H1 (cell line): ENCODE measurements around the gene LRRC3B. TPM values are rescaled to one million over a fixed set of nuclear protein-coding genes. Genes with fewer than 3 reads are reported as not detected.

Experiments
- CTCF ChIA-PET: fragments of 300-600 bp; sonication (Branson Sonifier 250); formaldehyde crosslinking; loops from one replicate; lab custom pipeline; 2021; ENCODE audit not compliant: partially characterized antibody; lab: Charles Lee
- POLR2A ChIA-PET: fragments of 300-600 bp; sonication (Branson Sonifier 250); formaldehyde crosslinking; loops from one replicate; lab custom pipeline; 2021; ENCODE audit warnings: inconsistent platforms; ENCODE audit not compliant: partially characterized antibody; lab: Charles Lee
- DNase-seq, 2 experiments: peaks; one replicate each; pipeline versions ENCODE4 v3.0.0 to v3.0.0-alpha.2; 2010 to 2022; ENCODE audit warnings: low spot score in 2 of 2, low read depth in 1 of 2, mixed read lengths in 1 of 2
- FAIRE-seq: peaks from 2 replicates; lab custom pipeline; 2011; peaks lifted over from hg19 to GRCh38; lab: Jason Lieb, UNC
- H2AFZ ChIP-seq: 2 replicates; pipeline ENCODE4 v1.8.1; 2012; ENCODE audit warnings: low read length, inconsistent platforms
- H2AK5ac ChIP-seq: 2 replicates; pipeline ENCODE4 v1.6.1; 2013; ENCODE audit warnings: low read depth, low read length
- H2BK120ac ChIP-seq: replicated peaks from 2 replicates; pipeline ENCODE3; 2013; ENCODE audit warnings: low read depth, low read length, inconsistent platforms
- H2BK12ac ChIP-seq: 2 replicates; pipeline ENCODE4 v1.6.1; 2013; ENCODE audit warnings: low read depth, low read length
- H2BK15ac ChIP-seq: 2 replicates; pipeline ENCODE4 v1.6.1; 2013; ENCODE audit warnings: low read length
- H2BK20ac ChIP-seq: 2 replicates; pipeline ENCODE4 v1.6.1; 2013; ENCODE audit warnings: low read length
- H2BK5ac ChIP-seq: 2 replicates; pipeline ENCODE4 v1.6.1; 2013; ENCODE audit warnings: low read depth, low read length
- H3K14ac ChIP-seq: 2 replicates; pipeline ENCODE4 v1.6.1; 2013; ENCODE audit warnings: inconsistent platforms; ENCODE audit not compliant: insufficient read length
- H3K18ac ChIP-seq: 2 replicates; pipeline ENCODE4 v1.6.1; 2013; ENCODE audit warnings: low read length; ENCODE audit errors: extremely low read depth
- H3K23ac ChIP-seq: 2 replicates; pipeline ENCODE4 v1.6.1; 2013; ENCODE audit warnings: inconsistent platforms; ENCODE audit not compliant: insufficient read length
- H3K23me2 ChIP-seq: 2 replicates; pipeline ENCODE4 v1.6.1; 2013; ENCODE audit warnings: low read depth, low read length
- H3K27ac ChIP-seq: 2 replicates; pipeline ENCODE4 v1.6.1; 2011; ENCODE audit warnings: low read depth, low read length, inconsistent platforms
- H3K27me3 ChIP-seq, 4 experiments: replicated peaks in 1 of 4; 1 replicate in 1 of 4; 2 replicates in 3 of 4; pipeline versions ENCODE4 v1.6.1 to v1.8.1; 2011 to 2013; ENCODE audit warnings: low read length in 3 of 4, mild to moderate bottlenecking in 3 of 4, inconsistent platforms in 2 of 4, mixed read lengths in 2 of 4, moderate library complexity in 1 of 4; ENCODE audit not compliant: control insufficient read depth in 3 of 4, insufficient read depth in 3 of 4; ENCODE audit errors: extremely low read depth in 1 of 4
- H3K36me3 ChIP-seq, 4 experiments: 2 replicates each; pipeline versions ENCODE4 v1.6.1 to v1.8.1; 2011 to 2013; ENCODE audit warnings: mild to moderate bottlenecking in 4 of 4, low read length in 3 of 4, moderate library complexity in 2 of 4, control low read depth in 1 of 4, inconsistent platforms in 1 of 4; ENCODE audit not compliant: insufficient read depth in 4 of 4, control insufficient read depth in 2 of 4
- H3K4ac ChIP-seq: replicated peaks from 2 replicates; pipeline ENCODE3; 2013; ENCODE audit warnings: low read length, low read depth, mixed read lengths, inconsistent platforms; ENCODE audit not compliant: insufficient read length
- H3K4me1 ChIP-seq, 4 experiments: replicated peaks in 1 of 4; 1 replicate in 1 of 4; 2 replicates in 3 of 4; pipeline versions ENCODE4 v1.6.1 to v1.8.1; 2011 to 2013; ENCODE audit warnings: low read length in 3 of 4, inconsistent platforms in 2 of 4, mixed read lengths in 1 of 4; ENCODE audit not compliant: insufficient read depth in 4 of 4, control insufficient read depth in 3 of 4
- H3K4me2 ChIP-seq, 2 experiments: 2 replicates each; pipeline versions ENCODE4 v1.6.1 to v1.8.1; 2011 to 2013; ENCODE audit warnings: low read depth in 2 of 2, low read length in 2 of 2, control low read depth in 1 of 2, inconsistent platforms in 1 of 2, mild to moderate bottlenecking in 1 of 2; ENCODE audit not compliant: insufficient read depth in 1 of 2
- H3K4me3 ChIP-seq, 4 experiments: fragments of 200-600, 300-600 bp in 1 of 4; sonication (generic), shearing (Covaris generic), sonication (Bioruptor Twin) in 1 of 4; 2 replicates each; pipeline versions ENCODE4 v1.5.1 to v1.8.1; 2011 to 2016; ENCODE audit warnings: low read length in 4 of 4, low read depth in 3 of 4, control low read depth in 2 of 4, inconsistent platforms in 2 of 4, mild to moderate bottlenecking in 2 of 4, mixed read lengths in 1 of 4, moderate library complexity in 1 of 4; ENCODE audit not compliant: insufficient read depth in 2 of 4; ENCODE audit errors: extremely low read depth in 1 of 4
- H3K56ac ChIP-seq: replicated peaks from 2 replicates; pipeline ENCODE3; 2013; ENCODE audit warnings: low read depth, mild to moderate bottlenecking, mixed read lengths, low read length, inconsistent platforms; ENCODE audit not compliant: insufficient read length
- H3K79me1 ChIP-seq: 2 replicates; pipeline ENCODE4 v1.6.1; 2013; ENCODE audit warnings: low read depth, low read length, control low read depth
- H3K79me2 ChIP-seq, 2 experiments: 2 replicates each; pipeline versions ENCODE4 v1.6.1 to v1.8.1; 2012 to 2013; ENCODE audit warnings: low read length in 2 of 2, mild to moderate bottlenecking in 2 of 2, inconsistent platforms in 1 of 2; ENCODE audit not compliant: insufficient read depth in 2 of 2, control insufficient read depth in 1 of 2
- H3K9ac ChIP-seq, 4 experiments: replicated peaks in 1 of 4; 1 replicate in 1 of 4; 2 replicates in 3 of 4; pipeline versions ENCODE4 v1.6.1 to v1.8.1; 2011 to 2013; ENCODE audit warnings: low read depth in 3 of 4, low read length in 3 of 4, control low read depth in 2 of 4, mild to moderate bottlenecking in 2 of 4, moderate library complexity in 2 of 4, inconsistent platforms in 1 of 4; ENCODE audit errors: extremely low read depth in 1 of 4
- H3K9me3 ChIP-seq, 2 experiments: 2 replicates each; pipeline versions ENCODE4 v1.6.1 to v1.8.1; 2012 to 2013; ENCODE audit warnings: mild to moderate bottlenecking in 2 of 2, moderate library complexity in 2 of 2, control low read depth in 1 of 2, inconsistent platforms in 1 of 2, low read depth in 1 of 2, low read length in 1 of 2, mixed read lengths in 1 of 2; ENCODE audit not compliant: insufficient read depth in 2 of 2
- H4K20me1 ChIP-seq, 2 experiments: replicated peaks in 1 of 2; 2 replicates each; pipeline versions ENCODE3 to v1.8.1; 2011 to 2013; ENCODE audit warnings: inconsistent platforms in 2 of 2, low read length in 2 of 2, mild to moderate bottlenecking in 1 of 2; ENCODE audit not compliant: insufficient read depth in 2 of 2, control insufficient read depth in 1 of 2
- H4K5ac ChIP-seq: 2 replicates; pipeline ENCODE4 v1.6.1; 2013; ENCODE audit warnings: low read length, low read depth, mixed read lengths, inconsistent platforms; ENCODE audit not compliant: insufficient read length
- H4K8ac ChIP-seq: 2 replicates; pipeline ENCODE4 v1.8.0; 2013; ENCODE audit warnings: mild to moderate bottlenecking, moderate library complexity, low read length, inconsistent platforms; ENCODE audit not compliant: insufficient read depth; ENCODE audit errors: extremely low read depth
- H4K91ac ChIP-seq: replicated peaks from 2 replicates; pipeline ENCODE3; 2013; ENCODE audit warnings: low read length, mixed read lengths, inconsistent platforms; ENCODE audit not compliant: insufficient read length
- BRCA1 ChIP-seq: IDR thresholded peaks from 2 replicates; pipeline ENCODE4 v1.6.1; 2012; ENCODE audit warnings: low read depth, low read length, improper control_type of control experiment
- CTBP2 ChIP-seq: IDR thresholded peaks from 2 replicates; pipeline ENCODE4 v1.7.0; 2011; ENCODE audit warnings: borderline replicate concordance, mild to moderate bottlenecking, moderate library complexity, mixed read lengths, low read length; ENCODE audit not compliant: insufficient read depth, insufficient read length
- FOSL1 ChIP-seq: IDR thresholded peaks from 2 replicates; pipeline ENCODE4 v1.6.1; 2011; ENCODE audit warnings: mild to moderate bottlenecking, low read depth, low read length, moderate library complexity; ENCODE audit not compliant: insufficient read depth
- GABPA ChIP-seq: IDR thresholded peaks from 2 replicates; pipeline ENCODE4 v1.6.1; 2011; ENCODE audit warnings: mild to moderate bottlenecking, low read length, moderate library complexity, borderline replicate concordance; ENCODE audit not compliant: insufficient read depth
- KDM1A ChIP-seq: fragments of 200-600, 300-600 bp; sonication (generic); IDR thresholded peaks from 2 replicates; pipeline ENCODE4 v1.7.1; 2016; ENCODE audit warnings: mild to moderate bottlenecking, low read length, borderline replicate concordance
- NANOG ChIP-seq: IDR thresholded peaks from 2 replicates; pipeline ENCODE4 v1.6.1; 2011; ENCODE audit warnings: low read length, low read depth, mild to moderate bottlenecking, inconsistent platforms; ENCODE audit not compliant: insufficient read depth, poor library complexity, severe bottlenecking
- WGBS, 2 experiments: shearing (Covaris generic) in 1 of 2; methylation state at CpG; one replicate each; pipeline versions ENCODE4 v1.1.6 to v1.1.7; 2013 to 2015; ENCODE audit warnings: low lambda C conversion rate in 2 of 2, mixed read lengths in 2 of 2, inconsistent platforms in 1 of 2, low coverage in 1 of 2, missing lambda C conversion rate in 1 of 2; ENCODE audit not compliant: insufficient replicate concordance in 2 of 2, insufficient coverage in 1 of 2, insufficient read length in 1 of 2; ENCODE audit errors: extremely low coverage in 1 of 2, missing lambda C conversion rate in 1 of 2; 5-methylcytosine and 5-hydroxymethylcytosine counted together
- polyA plus RNA-seq, 7 experiments: library from polyadenylated mRNA; depleted of rRNA in 3 of 7; stranded (reverse) in 5 of 7; unstranded in 2 of 7; fragments of >200 nt in 5 of 7; fragments of 200-250 nt in 2 of 7; gene quantifications; 1 replicate in 5 of 7; 2 replicates in 1 of 7; 4 replicates in 1 of 7; pipeline versions ENCODE4 v1.2.1 to v1.2.3, GENCODE V29; 2011 to 2013; ENCODE audit warnings: missing spikeins in 2 of 7, mixed read lengths in 2 of 7
- total RNA-seq: library from RNA; stranded (reverse); fragmentation: NEBNext Ultra II Directional; extraction: Animal tissue kit (Norgen Biotek cat#: 25700); gene quantifications from 2 replicates; pipeline ENCODE4 v1.2.1, GENCODE V29; 2021

Gene LRRC3B
- total and polyA plus RNA-seq, 2 of the 8 experiments (the other 6 are each of a cell fraction or from before 2014, with no cell fraction given): 1.6 to 3.1 TPM

- H2BK5ac ChIP-seq: no peak overlapping the region
- ChIA-PET POLR2A (no interaction called here), CTCF (interaction anchor here (0.6 to 1.1 kb wide), 3 partner anchors 17 to 219 kb away, joined by 3 to 4 read pairs (median 3); no protein-coding TSS in a partner anchor)
- H4K5ac ChIP-seq: no peak overlapping the region
- no peak overlapping the region for H3K23ac ChIP-seq
- H3K4me3 ChIP-seq: no peak overlapping the region
- H3K4me2 ChIP-seq: no peak overlapping the region
- no peak for FAIRE-seq
- no peak overlapping the region for H2AFZ ChIP-seq
- no peaks in the 10 kb centered on the region for H3K79me1 ChIP-seq
- no peak overlapping the region for H3K4ac ChIP-seq
- no peak overlapping the region for H3K27ac ChIP-seq
- no peaks in the 10 kb centered on the region for H4K20me1 ChIP-seq
- H3K79me2 ChIP-seq: no peaks in the 10 kb centered on the region
- H3K36me3 ChIP-seq: no peaks in the 10 kb centered on the region
- H2BK12ac ChIP-seq: no peak overlapping the region
- TF ChIP-seq BRCA1 (no peak), GABPA (no peak), KDM1A (no peak), NANOG (no peak), FOSL1 (no peak), CTBP2 (no peak)
- H2AK5ac ChIP-seq: no peak overlapping the region
- no peaks in the 10 kb centered on the region for H3K27me3 ChIP-seq
- no peak overlapping the region for H3K56ac ChIP-seq
- H2BK20ac ChIP-seq: no peak overlapping the region
- no peak for DNase-seq
- H3K14ac ChIP-seq: no peak overlapping the region
- no peak overlapping the region for H4K91ac ChIP-seq
- no peaks in the 10 kb centered on the region for H3K9me3 ChIP-seq
- H4K8ac ChIP-seq: no peak overlapping the region
- H3K23me2 ChIP-seq: no peaks in the 10 kb centered on the region
- H3K18ac ChIP-seq: no peak overlapping the region
- H3K9ac ChIP-seq: no peak overlapping the region
- H3K4me1 ChIP-seq: no peaks in the 10 kb centered on the region
- H2BK15ac ChIP-seq: no peak overlapping the region
- no peak overlapping the region for H2BK120ac ChIP-seq
- 88% methylated on average over 3 of the region's 3 CpGs; no CpG with 5 or more reads in 1 of the 2 experiments for WGBS, 2 experiments
These were observed 80.9 kb downstream of the LRRC3B start for GRCh38 chr3:26703519-26703918.
